Endothelial cell of umbilical vein (primary cell): ENCODE measurements around the gene DUSP15.

ENCODE experiments used
- EZH2 ChIP-seq: IDR thresholded peaks from 2 replicates; pipeline ENCODE4 v1.6.1; 2012; ENCODE audit warnings: borderline replicate concordance, low read depth, mild to moderate bottlenecking, moderate library complexity, low read length, inconsistent platforms; ENCODE audit not compliant: severe bottlenecking
- FOS ChIP-seq: IDR thresholded peaks from 2 replicates; pipeline ENCODE4 v1.6.1; 2011; ENCODE audit warnings: mild to moderate bottlenecking, low read length, moderate library complexity, borderline replicate concordance; ENCODE audit not compliant: insufficient read depth
- GATA2 ChIP-seq: IDR thresholded peaks from 2 replicates; pipeline ENCODE4 v1.7.0; 2011; ENCODE audit warnings: low read depth, mild to moderate bottlenecking, moderate library complexity, mixed read lengths, low read length; ENCODE audit not compliant: insufficient read length, insufficient read depth
- JUN ChIP-seq: IDR thresholded peaks from 2 replicates; pipeline ENCODE4 v1.6.1; 2011; ENCODE audit warnings: borderline replicate concordance, low read depth; ENCODE audit not compliant: insufficient read length, insufficient read depth
- MAX ChIP-seq: IDR thresholded peaks from 2 replicates; pipeline ENCODE4 v1.6.1; 2011; ENCODE audit not compliant: insufficient read depth, insufficient read length
- POLR2A ChIP-seq: IDR thresholded peaks from 2 replicates; pipeline ENCODE4 v1.6.1; 2012; ENCODE audit warnings: low read depth, mild to moderate bottlenecking, control low read depth, low read length
- POLR2AphosphoS5 ChIP-seq: IDR thresholded peaks from 2 replicates; pipeline ENCODE4 v1.6.1; 2012; ENCODE audit warnings: low read depth, mild to moderate bottlenecking, control low read depth, low read length, moderate library complexity; ENCODE audit not compliant: insufficient read depth
- TF ChIP-seq, protein P1 (sequence below), 2 donors: IDR thresholded peaks; 1 replicate in 1 of 2; 2 replicates in 1 of 2; pipeline ENCODE4 v1.5.1; 2011; ENCODE audit warnings: low read length in 2 of 2, mild to moderate bottlenecking in 2 of 2, moderate library complexity in 2 of 2, control low read depth in 1 of 2, inconsistent platforms in 1 of 2, low read depth in 1 of 2; ENCODE audit not compliant: insufficient read depth in 1 of 2; ENCODE audit errors: extremely low read depth in 1 of 2

DNA sequence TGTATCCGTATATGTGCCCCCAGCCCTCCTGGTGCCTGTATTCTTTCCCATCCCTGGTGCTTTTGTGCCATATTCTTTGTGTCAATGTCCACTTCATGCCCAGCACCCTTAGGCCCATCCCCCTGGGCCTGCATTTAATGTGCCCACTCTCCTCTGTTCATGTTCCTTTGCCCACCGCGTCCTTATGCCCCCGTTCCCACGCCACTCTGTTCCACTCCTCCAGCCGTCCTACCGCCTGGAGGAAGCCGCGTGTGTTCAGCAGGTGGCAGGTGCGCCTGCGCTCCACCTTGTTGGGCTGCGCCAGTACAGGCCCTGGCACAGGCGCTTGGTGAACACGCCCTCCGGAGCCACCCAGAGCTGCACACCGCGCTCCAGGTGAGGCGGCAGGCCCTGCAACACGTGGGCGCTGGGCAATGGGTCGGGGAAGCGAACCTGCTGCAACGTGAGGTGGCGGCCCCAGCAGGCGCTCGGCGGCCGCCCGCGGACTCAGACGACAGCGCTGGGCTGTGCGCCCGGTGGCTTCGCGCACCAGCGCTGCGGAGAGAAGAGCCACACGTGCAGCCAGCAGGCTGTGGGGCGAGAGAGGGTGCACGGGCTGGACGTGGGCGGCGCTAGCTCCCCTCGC lies 20.9 kb downstream of the DUSP15 start:
- TF ChIP-seq, protein P1, sequence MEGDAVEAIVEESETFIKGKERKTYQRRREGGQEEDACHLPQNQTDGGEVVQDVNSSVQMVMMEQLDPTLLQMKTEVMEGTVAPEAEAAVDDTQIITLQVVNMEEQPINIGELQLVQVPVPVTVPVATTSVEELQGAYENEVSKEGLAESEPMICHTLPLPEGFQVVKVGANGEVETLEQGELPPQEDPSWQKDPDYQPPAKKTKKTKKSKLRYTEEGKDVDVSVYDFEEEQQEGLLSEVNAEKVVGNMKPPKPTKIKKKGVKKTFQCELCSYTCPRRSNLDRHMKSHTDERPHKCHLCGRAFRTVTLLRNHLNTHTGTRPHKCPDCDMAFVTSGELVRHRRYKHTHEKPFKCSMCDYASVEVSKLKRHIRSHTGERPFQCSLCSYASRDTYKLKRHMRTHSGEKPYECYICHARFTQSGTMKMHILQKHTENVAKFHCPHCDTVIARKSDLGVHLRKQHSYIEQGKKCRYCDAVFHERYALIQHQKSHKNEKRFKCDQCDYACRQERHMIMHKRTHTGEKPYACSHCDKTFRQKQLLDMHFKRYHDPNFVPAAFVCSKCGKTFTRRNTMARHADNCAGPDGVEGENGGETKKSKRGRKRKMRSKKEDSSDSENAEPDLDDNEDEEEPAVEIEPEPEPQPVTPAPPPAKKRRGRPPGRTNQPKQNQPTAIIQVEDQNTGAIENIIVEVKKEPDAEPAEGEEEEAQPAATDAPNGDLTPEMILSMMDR (IDR thresholded peaks at IDR 0.05; ENCODE audit: extremely low read depth in 1 of 2, insufficient read depth in 1 of 2, low read depth in 1 of 2, low read length in 2 of 2) = no peak
- TF ChIP-seq POLR2AphosphoS5 (no peak), POLR2A (no peak), EZH2 (no peak), JUN (no peak), GATA2 (no peak), MAX (no peak), FOS (no peak)
